HepG2 (cell line): ENCODE measurements around the gene ZNF155. TPM values are rescaled to one million over a fixed set of nuclear protein-coding genes. Genes with fewer than 3 reads are reported as not detected.

Source experiments
- ATAD3A ChIP-seq: sonication (generic); formaldehyde crosslinking; IDR thresholded peaks from 2 replicates; pipeline ENCODE4 v1.4.0; 2020; ENCODE audit warnings: missing genetic modification reagents
- CREM ChIP-seq, 2 experiments: sonication (generic) in 1 of 2; formaldehyde crosslinking in 1 of 2; IDR thresholded peaks; 2 replicates each; pipeline versions ENCODE4 v1.4.0 to v1.6.1; 2016 to 2020; ENCODE audit warnings: antibody characterized with exemption in 1 of 2, mild to moderate bottlenecking in 1 of 2, missing genetic modification reagents in 1 of 2
- ERF ChIP-seq: IDR thresholded peaks from 2 replicates; pipeline ENCODE4 v1.6.1; 2018; ENCODE audit warnings: missing biosample characterization, missing genetic modification reagents
- ETV5 ChIP-seq: IDR thresholded peaks from 2 replicates; pipeline ENCODE4 v1.6.1; 2018; ENCODE audit warnings: missing biosample characterization, missing genetic modification reagents, inconsistent platforms, borderline replicate concordance
- EZH2 ChIP-seq: conservative IDR thresholded peaks from 2 replicates; pipeline ENCODE4 v1.6.1; 2012; ENCODE audit warnings: mild to moderate bottlenecking, low read depth, low read length, moderate library complexity
- FOXK1 ChIP-seq: sonication (generic); formaldehyde crosslinking; IDR thresholded peaks from 2 replicates; pipeline ENCODE4 v1.4.0; 2020; ENCODE audit warnings: low read depth, missing genetic modification reagents, borderline replicate concordance
- GABPA ChIP-seq, 2 experiments: IDR thresholded peaks; 2 replicates each; pipeline ENCODE4 v1.6.1; 2011 to 2016; ENCODE audit warnings: low read depth in 2 of 2, low read length in 1 of 2, missing biosample characterization in 1 of 2, missing genetic modification characterization in 1 of 2
- GPN1 ChIP-seq: sonication (generic); formaldehyde crosslinking; IDR thresholded peaks from 2 replicates; pipeline ENCODE4 v1.5.1; 2020; ENCODE audit warnings: missing genetic modification reagents, borderline replicate concordance
- IRF2 ChIP-seq: IDR thresholded peaks from 2 replicates; pipeline ENCODE4 v1.6.1; 2018; ENCODE audit warnings: missing genetic modification reagents, missing compliant biosample characterization
- MLLT10 ChIP-seq: sonication (generic); formaldehyde crosslinking; IDR thresholded peaks from 2 replicates; pipeline ENCODE4 v1.4.0; 2020; ENCODE audit warnings: missing genetic modification reagents
- NRL ChIP-seq: sonication (generic); formaldehyde crosslinking; IDR thresholded peaks from 2 replicates; pipeline ENCODE4 v1.5.0; 2020; ENCODE audit warnings: missing genetic modification reagents, mild to moderate bottlenecking, moderate library complexity, borderline replicate concordance
- PAF1 ChIP-seq: IDR thresholded peaks from 2 replicates; pipeline ENCODE4 v1.6.1; 2016; ENCODE audit warnings: missing genetic modification reagents, missing compliant biosample characterization
- PLRG1 ChIP-seq: fragments of 450-650 bp; conservative IDR thresholded peaks from 2 replicates; pipeline ENCODE4 v1.6.1; 2016
- RAD21 ChIP-seq: fragments of 450-650 bp; formaldehyde crosslinking; IDR thresholded peaks from 2 replicates; pipeline ENCODE4 v1.5.0; 2020; ENCODE audit warnings: mild to moderate bottlenecking
- TBX2 ChIP-seq: sonication (generic); formaldehyde crosslinking; IDR thresholded peaks from 2 replicates; pipeline ENCODE4 v1.5.0; 2020; ENCODE audit warnings: missing genetic modification reagents, mild to moderate bottlenecking, borderline replicate concordance
- YEATS4 ChIP-seq: sonication (generic); formaldehyde crosslinking; IDR thresholded peaks from 2 replicates; pipeline ENCODE4 v1.4.0; 2020; ENCODE audit warnings: missing genetic modification reagents, borderline replicate concordance
- ZNF24 ChIP-seq: fragments of 450-650 bp; IDR thresholded peaks from 2 replicates; pipeline ENCODE4 v1.6.1; 2017; ENCODE audit warnings: antibody characterized with exemption, mild to moderate bottlenecking
- ZNF317 ChIP-seq: sonication (generic); formaldehyde crosslinking; IDR thresholded peaks from 2 replicates; pipeline ENCODE4 v1.5.0; 2020; ENCODE audit warnings: mild to moderate bottlenecking, missing genetic modification reagents
- ZNF451 ChIP-seq: sonication (generic); formaldehyde crosslinking; IDR thresholded peaks from 2 replicates; pipeline ENCODE4 v1.5.0; 2020; ENCODE audit warnings: mild to moderate bottlenecking, missing genetic modification reagents
- ZNF577 ChIP-seq: sonication (generic); formaldehyde crosslinking; IDR thresholded peaks from 2 replicates; pipeline ENCODE4 v1.4.0; 2020; ENCODE audit warnings: mild to moderate bottlenecking, low read depth, missing genetic modification reagents, borderline replicate concordance
- ZNF776 ChIP-seq: sonication (generic); formaldehyde crosslinking; IDR thresholded peaks from 2 replicates; pipeline ENCODE4 v1.4.0; 2020; ENCODE audit warnings: mild to moderate bottlenecking, missing genetic modification reagents
- ZNF780A ChIP-seq: sonication (generic); formaldehyde crosslinking; IDR thresholded peaks from 2 replicates; pipeline ENCODE4 v1.8.0; 2022; ENCODE audit warnings: mild to moderate bottlenecking, missing genetic modification reagents, moderate library complexity
- ZNF790 ChIP-seq: sonication (generic); formaldehyde crosslinking; IDR thresholded peaks from 2 replicates; pipeline ENCODE4 v1.8.0; 2022; ENCODE audit warnings: missing genetic modification reagents, mild to moderate bottlenecking, borderline replicate concordance
- polyA plus RNA-seq, 8 experiments: library from polyadenylated mRNA; depleted of rRNA in 3 of 8; stranded (reverse) in 7 of 8; unstranded in 1 of 8; fragments of >200 nt; fragmentation: Illumina TruSeq in 4 of 8; extraction: Trizol in 4 of 8; gene quantifications; 2 replicates each; pipeline versions ENCODE4 v1.2.1 to v1.2.3, GENCODE V29; 2011 to 2016; ENCODE audit warnings: low read depth in 4 of 8, missing spikeins in 1 of 8, mixed read lengths in 1 of 8; ENCODE audit not compliant: insufficient read depth in 1 of 8
- total RNA-seq, 5 experiments: library from RNA; depleted of rRNA; stranded (reverse); fragments of >200 nt; fragmentation: Illumina TruSeq; extraction: Trizol; gene quantifications; 2 replicates each; pipeline ENCODE4 v1.2.3, GENCODE V29; 2016; ENCODE audit warnings: low read depth in 1 of 5
- TF ChIP-seq, protein P1 (sequence below): sonication (generic); formaldehyde crosslinking; conservative IDR thresholded peaks from 2 replicates; pipeline ENCODE4 v1.4.0; 2020; ENCODE audit warnings: missing genetic modification reagents
- TF ChIP-seq, protein P2 (sequence below): sonication (generic); formaldehyde crosslinking; IDR thresholded peaks from 2 replicates; pipeline ENCODE4 v1.4.0; 2020; ENCODE audit warnings: mild to moderate bottlenecking, missing genetic modification reagents
- TF ChIP-seq, protein P3 (sequence below): sonication (generic); formaldehyde crosslinking; IDR thresholded peaks from 2 replicates; pipeline ENCODE4 v1.5.0; 2020; ENCODE audit warnings: missing genetic modification reagents

ZNF155 gene
- total and polyA plus RNA-seq, 2 of the 13 experiments (the other 11 are each of a cell fraction or from before 2014, with no cell fraction given): 2.5 to 3.6 TPM

DNA sequence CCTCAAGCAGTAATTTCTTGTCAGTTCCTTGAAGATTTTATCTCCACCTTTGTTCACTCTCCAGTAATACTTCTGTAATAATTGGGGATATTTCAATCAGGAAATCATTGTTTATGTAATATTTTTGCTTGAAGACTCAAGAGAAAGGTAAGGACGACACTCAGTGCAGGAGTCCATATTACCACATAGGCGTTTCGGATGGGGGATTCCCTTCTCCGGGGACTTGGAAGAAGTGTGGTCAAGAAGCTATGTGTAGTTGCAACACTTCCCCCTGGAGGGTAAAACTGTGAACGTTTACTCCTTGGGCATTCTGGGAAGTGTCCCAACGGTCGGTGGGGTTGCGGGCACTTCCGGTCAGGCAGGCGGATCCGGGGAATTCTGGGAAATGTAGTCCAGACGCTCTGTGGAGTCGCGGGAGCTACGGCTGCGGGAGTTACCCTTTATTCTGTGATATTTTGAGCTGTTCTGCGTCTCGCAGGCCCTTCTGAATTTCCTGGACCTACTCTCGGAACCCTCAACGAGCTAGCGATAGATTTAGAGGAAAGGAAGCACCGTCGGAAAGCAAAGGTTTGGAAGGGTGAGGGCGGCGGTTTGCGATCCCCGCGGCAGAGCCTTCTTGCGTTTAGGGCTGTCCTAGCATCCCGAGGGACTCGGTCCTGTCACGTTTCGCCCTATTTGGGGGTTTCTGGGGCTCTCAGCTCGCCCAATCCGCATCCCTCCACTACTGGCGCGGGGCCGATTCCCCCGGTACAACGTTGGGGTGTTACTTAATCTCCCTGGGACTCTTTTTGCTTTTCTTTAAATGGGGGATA, 32.9 kb upstream of the ZNF155 start, which contains the start of gene ZNF221 (continued):
- TF ChIP-seq, protein P1, sequence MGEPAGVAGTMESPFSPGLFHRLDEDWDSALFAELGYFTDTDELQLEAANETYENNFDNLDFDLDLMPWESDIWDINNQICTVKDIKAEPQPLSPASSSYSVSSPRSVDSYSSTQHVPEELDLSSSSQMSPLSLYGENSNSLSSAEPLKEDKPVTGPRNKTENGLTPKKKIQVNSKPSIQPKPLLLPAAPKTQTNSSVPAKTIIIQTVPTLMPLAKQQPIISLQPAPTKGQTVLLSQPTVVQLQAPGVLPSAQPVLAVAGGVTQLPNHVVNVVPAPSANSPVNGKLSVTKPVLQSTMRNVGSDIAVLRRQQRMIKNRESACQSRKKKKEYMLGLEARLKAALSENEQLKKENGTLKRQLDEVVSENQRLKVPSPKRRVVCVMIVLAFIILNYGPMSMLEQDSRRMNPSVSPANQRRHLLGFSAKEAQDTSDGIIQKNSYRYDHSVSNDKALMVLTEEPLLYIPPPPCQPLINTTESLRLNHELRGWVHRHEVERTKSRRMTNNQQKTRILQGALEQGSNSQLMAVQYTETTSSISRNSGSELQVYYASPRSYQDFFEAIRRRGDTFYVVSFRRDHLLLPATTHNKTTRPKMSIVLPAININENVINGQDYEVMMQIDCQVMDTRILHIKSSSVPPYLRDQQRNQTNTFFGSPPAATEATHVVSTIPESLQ (CRISPR knock-in tag): no peak
- no peak for TF ChIP-seq ZNF24
- no peak for TF ChIP-seq ZNF790
- TF ChIP-seq EZH2: no peak
- no peak for TF ChIP-seq MLLT10 (CRISPR knock-in tag)
- TF ChIP-seq ZNF317 (CRISPR knock-in tag): no peak; the same call in 1 of the 2 replicates
- TF ChIP-seq ZNF577: no peak
- no peak for TF ChIP-seq ZNF780A
- TF ChIP-seq ATAD3A (CRISPR knock-in tag): no peak
- TF ChIP-seq PAF1 (CRISPR knock-in tag): no peak
- peak; percentile 99 for TF ChIP-seq IRF2
- TF ChIP-seq NRL (CRISPR knock-in tag): no peak
- peak; percentile 46; the same call in 1 of the 2 replicates for TF ChIP-seq TBX2 (CRISPR knock-in tag)
- TF ChIP-seq FOXK1 (CRISPR knock-in tag): peak; percentile 70; the same call in 1 of the 2 replicates
- TF ChIP-seq GPN1: no peak
- TF ChIP-seq ZNF451 (CRISPR knock-in tag): no peak
- no peak for TF ChIP-seq RAD21 (CRISPR knock-in tag)
- TF ChIP-seq, protein P2, sequence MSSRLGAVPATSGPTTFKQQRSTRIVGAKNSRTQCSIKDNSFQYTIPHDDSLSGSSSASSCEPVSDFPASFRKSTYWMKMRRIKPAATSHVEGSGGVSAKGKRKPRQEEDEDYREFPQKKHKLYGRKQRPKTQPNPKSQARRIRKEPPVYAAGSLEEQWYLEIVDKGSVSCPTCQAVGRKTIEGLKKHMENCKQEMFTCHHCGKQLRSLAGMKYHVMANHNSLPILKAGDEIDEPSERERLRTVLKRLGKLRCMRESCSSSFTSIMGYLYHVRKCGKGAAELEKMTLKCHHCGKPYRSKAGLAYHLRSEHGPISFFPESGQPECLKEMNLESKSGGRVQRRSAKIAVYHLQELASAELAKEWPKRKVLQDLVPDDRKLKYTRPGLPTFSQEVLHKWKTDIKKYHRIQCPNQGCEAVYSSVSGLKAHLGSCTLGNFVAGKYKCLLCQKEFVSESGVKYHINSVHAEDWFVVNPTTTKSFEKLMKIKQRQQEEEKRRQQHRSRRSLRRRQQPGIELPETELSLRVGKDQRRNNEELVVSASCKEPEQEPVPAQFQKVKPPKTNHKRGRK (CRISPR knock-in tag): no peak
- no peak for TF ChIP-seq ERF (CRISPR knock-in tag)
- TF ChIP-seq ZNF776: no peak
- TF ChIP-seq ETV5 (CRISPR knock-in tag): peak; percentile 79
- TF ChIP-seq, protein P3, sequence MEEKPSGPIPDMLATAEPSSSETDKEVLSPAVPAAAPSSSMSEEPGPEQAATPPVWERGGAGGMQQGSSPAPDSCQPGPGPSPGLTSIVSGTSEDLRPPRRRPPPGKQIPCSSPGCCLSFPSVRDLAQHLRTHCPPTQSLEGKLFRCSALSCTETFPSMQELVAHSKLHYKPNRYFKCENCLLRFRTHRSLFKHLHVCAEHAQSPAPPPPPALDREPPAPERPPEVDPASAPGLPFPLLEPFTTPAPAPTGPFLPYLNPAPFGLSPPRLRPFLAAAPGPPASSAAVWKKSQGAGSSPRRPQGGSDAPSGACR (CRISPR knock-in tag): peak; percentile 63; the same call in 1 of the 2 replicates
- peak; percentile 98 for TF ChIP-seq CREM (IDR thresholded peaks at IDR 0.05)
- TF ChIP-seq CREM (CRISPR knock-in tag; IDR thresholded peaks at IDR 0.05): no peak
- peak; percentile 87 for TF ChIP-seq GABPA (IDR thresholded peaks at IDR 0.05; ENCODE audit: low read depth, low read length)
- TF ChIP-seq GABPA (CRISPR knock-in tag; IDR thresholded peaks at IDR 0.05; ENCODE audit: low read depth): peak; percentile 98
- peak; percentile 54 for TF ChIP-seq YEATS4
- TF ChIP-seq PLRG1: no peak
